ENCODE results near the gene LSM3.

The LSM3 gene

GRCh38 chr3:14143271-14144225 lies 35.1 kb upstream of the LSM3 start:
- DNase-seq, result no peak

- peak; percentile 27 to 38 for DNase-seq
Measured at GRCh38 chr3:14144423-14145075, 34.1 kb upstream of the LSM3 start.

DNA sequence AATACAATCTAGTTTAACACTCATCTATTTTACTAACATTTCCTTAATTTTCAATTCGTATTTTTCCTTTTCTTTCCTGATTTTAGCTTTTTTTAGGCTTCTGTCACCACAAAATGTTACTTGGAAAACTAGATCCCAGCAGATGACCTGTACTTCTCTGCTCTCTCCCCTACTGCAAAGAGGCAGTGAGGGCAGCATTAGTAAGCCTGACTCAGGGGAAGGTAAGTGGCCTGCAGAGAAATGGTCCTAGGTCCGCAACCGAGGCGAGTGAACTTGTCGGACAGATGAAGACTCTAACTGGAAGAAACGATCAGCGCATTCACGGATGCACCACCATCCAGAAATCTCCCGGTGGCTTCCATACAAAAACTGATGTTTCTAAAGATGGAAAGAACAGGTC lies 33.4 kb upstream of the LSM3 start:
- no peak for DNase-seq

DNA sequence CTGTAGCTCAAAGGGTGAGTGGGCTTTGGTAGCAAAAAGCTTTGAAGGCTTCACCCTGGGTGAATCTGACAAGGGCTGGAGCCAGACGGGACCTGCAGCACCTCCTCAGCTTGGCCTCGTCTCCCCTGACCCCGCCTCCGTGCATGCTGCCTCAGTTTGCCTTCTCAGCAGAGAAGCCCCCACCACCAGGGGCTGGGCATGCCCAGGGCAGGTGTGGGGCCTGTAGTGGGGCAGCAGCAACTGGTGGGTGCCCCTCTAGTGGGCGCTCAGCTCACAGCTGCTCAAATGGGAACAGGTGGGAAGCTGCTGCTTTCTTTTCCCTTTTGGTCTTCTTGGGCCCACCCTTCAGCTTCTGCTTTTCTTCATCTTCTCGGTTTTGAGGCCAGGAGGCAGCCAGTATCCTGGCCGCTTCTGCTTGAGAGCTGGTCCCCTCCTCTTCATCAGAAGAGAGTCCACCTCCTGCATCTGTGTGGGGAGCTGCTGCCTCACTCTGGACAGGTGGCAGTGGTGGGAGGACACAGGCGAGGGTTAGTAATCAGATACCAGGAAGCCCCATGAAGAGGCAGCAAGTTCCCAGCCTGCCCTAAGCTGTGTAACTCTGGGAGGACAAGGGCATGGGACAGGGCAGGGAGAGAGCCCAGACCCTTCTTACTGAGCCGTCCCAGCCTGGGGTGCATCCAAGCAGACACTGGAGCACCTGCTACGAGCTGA lies 32.8 kb upstream of the LSM3 start:
- DNase-seq, result no peak

DNA sequence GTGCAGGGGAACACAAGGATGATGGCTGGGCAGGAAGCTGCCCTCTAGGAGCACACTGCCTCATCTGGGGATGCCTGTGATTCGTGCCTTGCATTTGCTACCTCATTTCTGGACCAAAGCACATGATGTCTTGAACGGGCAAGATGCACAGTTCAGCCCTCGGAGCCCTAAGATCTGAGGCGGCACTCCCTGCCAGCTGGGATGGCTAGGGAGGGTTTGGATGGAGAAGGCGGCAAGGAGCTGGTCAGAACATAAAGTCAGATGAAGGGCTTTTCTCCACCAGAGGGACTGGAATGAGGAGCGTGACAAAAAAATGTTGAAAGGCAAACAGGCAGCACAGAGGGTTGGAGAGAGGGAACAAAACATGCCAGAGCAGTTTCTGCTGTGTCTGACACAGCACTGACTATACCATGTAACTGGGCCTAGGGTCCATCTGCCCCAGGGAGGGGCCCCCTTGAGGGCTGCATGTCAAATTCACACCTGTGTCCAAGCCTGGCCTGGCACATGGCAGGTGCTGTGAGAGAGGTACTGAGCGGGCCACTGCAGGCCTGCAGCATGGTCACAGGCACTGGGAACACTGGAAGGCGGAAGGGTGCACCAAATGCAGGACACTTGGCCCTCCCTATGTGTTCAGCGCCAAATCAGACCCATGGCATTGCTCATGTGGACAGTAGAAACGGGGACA lies 32.1 kb upstream of the LSM3 start:
- no peak for DNase-seq

GRCh38 chr3:14147066-14147435 lies 31.6 kb upstream of the LSM3 start:
- DNase-seq, result no peak

- DNase-seq, result no peak
Measured at GRCh38 chr3:14147617-14148016, 31.0 kb upstream of the LSM3 start.

GRCh38 chr3:14148041-14148985 lies 30.3 kb upstream of the LSM3 start:
- no peak for DNase-seq

- DNase-seq, result no peak
Measured at GRCh38 chr3:14150078-14150477, 28.5 kb upstream of the LSM3 start.

GRCh38 chr3:14150491-14151230 lies 28.0 kb upstream of the LSM3 start:
- no peak for DNase-seq

GRCh38 chr3:14151471-14152083 lies 27.0 kb upstream of the LSM3 start:
- no peak for DNase-seq

DNA sequence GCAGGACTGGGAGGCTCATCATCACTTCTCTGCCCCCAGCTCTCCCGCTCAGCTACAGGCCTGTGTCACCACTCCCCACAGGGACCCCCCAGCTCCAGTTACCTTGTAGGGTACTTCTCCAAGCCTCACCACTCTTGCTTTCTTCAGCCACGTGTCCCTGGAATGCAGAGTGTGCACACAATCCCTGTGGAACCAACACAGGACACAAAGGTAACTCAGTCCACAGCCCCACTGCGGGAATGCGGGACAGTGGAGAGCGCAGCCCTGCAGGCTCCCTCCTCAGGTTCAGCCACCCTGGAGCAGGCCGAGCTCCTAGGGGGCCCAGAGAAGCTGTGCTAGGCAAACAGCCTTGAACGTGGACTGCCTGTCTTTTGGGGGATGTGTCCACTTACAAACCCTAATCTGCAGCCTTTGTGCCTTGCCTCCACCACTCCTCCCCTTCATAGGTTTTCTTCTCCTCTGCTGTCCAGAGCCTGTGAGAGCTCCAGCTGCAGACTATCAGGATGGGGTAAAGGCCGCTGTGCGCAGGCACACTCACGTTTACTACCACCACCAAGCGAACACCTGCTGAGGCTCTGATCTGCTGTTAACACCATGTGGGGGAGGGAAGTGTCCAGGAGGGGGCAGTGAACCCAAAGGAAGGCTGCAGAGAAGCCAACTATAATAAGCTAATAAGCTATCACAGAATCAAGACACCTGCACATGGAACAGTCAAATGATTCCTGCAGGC lies 26.2 kb upstream of the LSM3 start:
- no peak for DNase-seq

DNA sequence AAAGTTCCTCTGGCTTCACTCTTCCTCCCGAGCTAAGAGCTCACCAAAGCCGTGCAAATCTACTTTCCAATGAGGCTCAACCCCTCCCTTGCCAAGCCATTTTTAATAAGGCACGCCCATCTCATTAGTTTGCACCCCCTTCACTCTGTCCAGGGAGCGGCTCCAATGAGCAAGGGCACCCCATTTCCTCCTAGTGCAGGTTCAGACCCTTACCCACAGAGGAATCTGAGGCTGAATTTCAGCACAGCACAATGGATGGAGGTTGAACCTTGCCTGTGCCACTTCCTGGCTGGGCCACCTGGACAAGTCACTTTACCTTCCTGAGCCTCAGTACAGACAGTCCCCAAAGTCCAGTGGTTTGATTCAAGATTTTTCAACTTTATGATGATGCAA lies 25.7 kb upstream of the LSM3 start:
- no peak for DNase-seq

DNA sequence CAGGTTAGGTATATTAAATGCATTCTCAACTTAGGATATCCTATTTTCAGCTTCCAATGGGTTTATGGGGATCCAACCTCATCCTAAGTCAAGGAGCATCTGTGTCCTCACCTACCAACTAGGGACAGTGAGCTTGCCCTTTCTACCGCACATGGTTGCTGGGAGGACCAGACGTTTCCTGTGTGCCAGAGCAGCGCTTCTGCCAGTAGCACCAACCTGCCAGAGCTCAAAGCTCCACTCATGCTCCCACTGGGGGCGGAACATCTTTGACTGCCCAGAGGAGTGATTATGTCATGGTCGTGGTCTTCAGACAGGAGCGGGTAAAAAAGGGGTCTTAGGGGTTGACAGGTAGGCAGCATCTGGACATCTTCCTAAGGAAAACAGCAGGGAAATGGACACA lies 25.0 kb upstream of the LSM3 start:
- no peak for DNase-seq

GRCh38 chr3:14154276-14154675 lies 24.3 kb upstream of the LSM3 start:
- no peak for DNase-seq

GRCh38 chr3:14154895-14155440 lies 23.6 kb upstream of the LSM3 start:
- no peak for DNase-seq

GRCh38 chr3:14156201-14156600 lies 22.4 kb upstream of the LSM3 start:
- no peak for DNase-seq

GRCh38 chr3:14156843-14157561 lies 21.6 kb upstream of the LSM3 start:
- DNase-seq, result no peak

DNA sequence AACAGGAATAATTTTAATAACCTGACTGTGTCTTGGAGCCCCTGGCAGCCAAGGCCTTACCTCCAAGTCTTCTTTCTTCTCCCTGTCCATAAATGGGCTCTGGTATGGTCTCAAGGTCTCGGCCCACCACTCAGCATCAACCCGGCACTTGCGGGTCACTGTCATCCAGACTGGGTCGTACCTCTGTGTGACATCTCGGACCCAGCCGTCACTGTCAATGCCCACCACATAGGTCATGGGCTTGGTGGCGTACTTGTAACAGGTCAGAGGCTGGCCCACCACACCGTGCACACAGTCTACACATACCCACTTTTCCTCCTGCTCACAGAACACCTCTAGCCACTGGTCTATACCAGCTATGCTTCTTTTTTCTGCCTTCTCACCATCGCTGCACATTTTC lies 20.7 kb upstream of the LSM3 start:
- no peak for DNase-seq
